Measurements from ENCODE around the gene AOC2. TPM values are rescaled to one million over a fixed set of nuclear protein-coding genes. Genes with fewer than 3 reads are reported as not detected.
"Not testable (repeated sequence)": the region's sequence is repeated elsewhere in the genome, so short reads cannot be mapped to it uniquely, and the experiment has no call there.

AOC2 gene
- total RNA-seq, 1 experiment from 2014 or later = 3.7 TPM

DNA sequence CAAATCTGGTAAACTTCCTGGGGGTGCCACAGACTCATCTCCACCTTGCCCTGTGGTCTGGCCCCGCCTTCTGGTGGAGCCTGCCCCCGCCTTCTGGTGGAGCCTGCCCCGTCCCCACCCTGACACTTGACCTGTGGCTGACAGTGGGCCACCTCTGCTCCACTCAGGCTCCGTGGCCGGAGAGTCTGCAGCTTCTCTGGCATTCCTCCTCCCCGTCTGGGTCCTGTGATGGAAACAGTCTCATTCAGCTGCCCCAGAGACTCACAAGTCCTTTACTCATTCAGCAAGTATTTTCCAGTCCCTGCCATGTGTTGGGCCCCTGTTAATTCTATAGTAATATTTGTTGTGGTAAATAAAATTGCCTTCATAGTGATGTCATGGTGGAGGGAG lies 35.2 kb downstream of the AOC2 start:
- ChIA-PET CTCF (no interaction called here), POLR2A (ENCODE audit: unreplicated experiment) (no interaction called here)
- peaks cover 2% of the 10 kb centered on the region; the same call in 1 of the 2 replicates for H3F3A ChIP-seq (ENCODE audit: insufficient read depth, low read depth)
- H3K27me3 ChIP-seq (ENCODE audit: insufficient read depth, low read depth) = peaks cover 36% of the 10 kb centered on the region
- H3K36me3 ChIP-seq (ENCODE audit: low read depth) = no peaks in the 10 kb centered on the region
- BruUV-seq (replicated peaks) = no TSS peak
- no peak overlapping the region for H3K27ac ChIP-seq
- H4K20me1 ChIP-seq (ENCODE audit: insufficient read depth) = no peaks in the 10 kb centered on the region
- TF ChIP-seq EZH2 (IDR thresholded peaks at IDR 0.05; ENCODE audit: low read depth) = no peak
- no peak for TF ChIP-seq CTCF (conservative IDR thresholded peaks at IDR 0.05)
- no peaks in the 10 kb centered on the region for H3K9me3 ChIP-seq (ENCODE audit: insufficient read depth, low read depth)
- intact Hi-C loops (cut with micrococcal nuclease; ENCODE audit: unreplicated experiment) = no loop called here
- no peak overlapping the region for H3K4me3 ChIP-seq
- H2AFZ ChIP-seq = no peak overlapping the region
- no peaks in the 10 kb centered on the region for H3K79me2 ChIP-seq (ENCODE audit: low read depth)
- H3K9me2 ChIP-seq (ENCODE audit: insufficient read depth) = no peaks in the 10 kb centered on the region
- peaks cover 6% of the 10 kb centered on the region; the same call in 1 of the 2 replicates for H3K4me1 ChIP-seq (replicated peaks; ENCODE audit: insufficient read depth)
- DNase-seq = no peak
- no peak overlapping the region for H3K4me2 ChIP-seq

DNA sequence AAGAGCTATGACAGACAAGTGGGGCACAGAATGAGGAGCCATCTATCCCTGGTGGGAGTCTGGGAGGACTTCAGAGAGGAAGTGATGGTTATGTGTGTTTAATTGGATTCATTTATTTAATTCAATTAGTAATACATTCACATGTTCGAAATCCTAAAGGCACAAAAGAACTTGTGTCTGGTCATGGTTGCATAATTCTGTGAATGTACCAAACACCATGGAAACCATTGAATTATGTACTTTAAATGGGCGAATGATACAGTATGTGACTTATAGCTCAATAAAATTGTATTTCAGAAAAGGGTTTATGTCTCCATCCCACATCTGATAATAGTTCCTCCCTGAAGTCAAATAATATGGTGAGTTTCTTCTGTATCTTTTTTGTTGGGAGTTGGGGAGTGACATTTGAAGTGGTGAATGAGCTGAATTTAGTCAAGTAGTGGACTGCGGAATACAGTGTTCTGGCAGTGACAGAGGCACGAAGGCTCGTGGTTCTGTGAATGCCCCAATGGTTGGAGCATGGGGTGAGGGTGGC lies 36.5 kb downstream of the AOC2 start:
- no peaks in the 10 kb centered on the region for H3K36me3 ChIP-seq (ENCODE audit: low read depth)
- no peaks in the 10 kb centered on the region for H3K79me2 ChIP-seq (ENCODE audit: low read depth)
- CTCF ChIA-PET = interaction anchor here (0.7 kb wide), 1 partner anchor 18 kb away, joined by 3 read pairs; no protein-coding TSS in a partner anchor
- H3K27ac ChIP-seq = no peak overlapping the region
- no peaks in the 10 kb centered on the region for H3K9me2 ChIP-seq (ENCODE audit: insufficient read depth)
- peaks cover 6% of the 10 kb centered on the region; the same call in 1 of the 2 replicates for H3K4me1 ChIP-seq (replicated peaks; ENCODE audit: insufficient read depth)
- H3F3A ChIP-seq (ENCODE audit: insufficient read depth, low read depth) = peaks cover 4% of the 10 kb centered on the region; the same call in 1 of the 2 replicates
- H3K4me2 ChIP-seq = no peak overlapping the region
- no peak overlapping the region for H3K4me3 ChIP-seq
- no peak overlapping the region for H2AFZ ChIP-seq
- intact Hi-C loops (cut with micrococcal nuclease; ENCODE audit: unreplicated experiment) = no loop called here
- no TSS peak for BruUV-seq (replicated peaks)
- DNase-seq = no peak
- H3K9me3 ChIP-seq (ENCODE audit: insufficient read depth, low read depth) = no peaks in the 10 kb centered on the region
- POLR2A ChIA-PET (ENCODE audit: unreplicated experiment) = no interaction called here
- H3K27me3 ChIP-seq (ENCODE audit: insufficient read depth, low read depth) = peaks cover 36% of the 10 kb centered on the region
- no peaks in the 10 kb centered on the region for H4K20me1 ChIP-seq (ENCODE audit: insufficient read depth)
- TF ChIP-seq CTCF (conservative IDR thresholded peaks at IDR 0.05) (no peak), EZH2 (IDR thresholded peaks at IDR 0.05; ENCODE audit: low read depth) (no peak)

- H3K27me3 ChIP-seq (ENCODE audit: insufficient read depth, low read depth) = peaks cover 31% of the 10 kb centered on the region
- H3K79me2 ChIP-seq (ENCODE audit: low read depth); H3K9me2 ChIP-seq (ENCODE audit: insufficient read depth); H3K4me1 ChIP-seq (replicated peaks; ENCODE audit: insufficient read depth); H2AFZ ChIP-seq; H3K36me3 ChIP-seq (ENCODE audit: low read depth); POLR2A ChIA-PET (ENCODE audit: unreplicated experiment); H3F3A ChIP-seq (ENCODE audit: insufficient read depth, low read depth); H3K4me3 ChIP-seq; H3K27ac ChIP-seq; H4K20me1 ChIP-seq (ENCODE audit: insufficient read depth); H3K4me2 ChIP-seq; BruUV-seq (replicated peaks); intact Hi-C loops (cut with micrococcal nuclease; ENCODE audit: unreplicated experiment); DNase-seq; H3K9me3 ChIP-seq (ENCODE audit: insufficient read depth, low read depth): not testable (repeated sequence)
- CTCF ChIA-PET = interaction anchor here (0.7 kb wide), 1 partner anchor 216 kb away, joined by 3 read pairs; no protein-coding TSS in a partner anchor
Measured at GRCh38 chr17:42881706-42882105, 37.3 kb downstream of the AOC2 start.

GRCh38 chr17:42882166-42882565 lies 37.8 kb downstream of the AOC2 start:
- Histone ChIP-seq H3K4me3 (no peak overlapping the region), H3K36me3 (ENCODE audit: low read depth) (no peaks in the 10 kb centered on the region), H4K20me1 (ENCODE audit: insufficient read depth) (no peaks in the 10 kb centered on the region), H3K27me3 (ENCODE audit: insufficient read depth, low read depth) (peaks cover 26% of the 10 kb centered on the region), H3K9me2 (ENCODE audit: insufficient read depth) (no peaks in the 10 kb centered on the region), H3K4me2 (no peak overlapping the region), H2AFZ (no peak overlapping the region), H3K9me3 (ENCODE audit: insufficient read depth, low read depth) (no peaks in the 10 kb centered on the region), H3K4me1 (replicated peaks; ENCODE audit: insufficient read depth) (peaks cover 6% of the 10 kb centered on the region; the same call in 1 of the 2 replicates), H3K79me2 (ENCODE audit: low read depth) (no peaks in the 10 kb centered on the region), H3F3A (ENCODE audit: insufficient read depth, low read depth) (peaks cover 4% of the 10 kb centered on the region; the same call in 1 of the 2 replicates), H3K27ac (no peak overlapping the region)
- no peak for DNase-seq
- ChIA-PET POLR2A (ENCODE audit: unreplicated experiment) (no interaction called here), CTCF (interaction anchor here (0.5 to 0.7 kb wide), 2 partner anchors 42 to 216 kb away, joined by 3 read pairs; no protein-coding TSS in a partner anchor)
- BruUV-seq (replicated peaks) = no TSS peak
- TF ChIP-seq EZH2 (IDR thresholded peaks at IDR 0.05; ENCODE audit: low read depth) = no peak
- no peak for TF ChIP-seq CTCF (conservative IDR thresholded peaks at IDR 0.05)
- intact Hi-C loops (cut with micrococcal nuclease; ENCODE audit: unreplicated experiment) = no loop called here
